ENCODE data around the gene ZNF432.
A peak's percentile ranks its signal among the peaks of the same experiment; 100 is the strongest.
"Not testable (repeated sequence)": the region's sequence is repeated elsewhere in the genome, so short reads cannot be mapped to it uniquely, and the experiment has no call there.

ZNF432 gene

DNA sequence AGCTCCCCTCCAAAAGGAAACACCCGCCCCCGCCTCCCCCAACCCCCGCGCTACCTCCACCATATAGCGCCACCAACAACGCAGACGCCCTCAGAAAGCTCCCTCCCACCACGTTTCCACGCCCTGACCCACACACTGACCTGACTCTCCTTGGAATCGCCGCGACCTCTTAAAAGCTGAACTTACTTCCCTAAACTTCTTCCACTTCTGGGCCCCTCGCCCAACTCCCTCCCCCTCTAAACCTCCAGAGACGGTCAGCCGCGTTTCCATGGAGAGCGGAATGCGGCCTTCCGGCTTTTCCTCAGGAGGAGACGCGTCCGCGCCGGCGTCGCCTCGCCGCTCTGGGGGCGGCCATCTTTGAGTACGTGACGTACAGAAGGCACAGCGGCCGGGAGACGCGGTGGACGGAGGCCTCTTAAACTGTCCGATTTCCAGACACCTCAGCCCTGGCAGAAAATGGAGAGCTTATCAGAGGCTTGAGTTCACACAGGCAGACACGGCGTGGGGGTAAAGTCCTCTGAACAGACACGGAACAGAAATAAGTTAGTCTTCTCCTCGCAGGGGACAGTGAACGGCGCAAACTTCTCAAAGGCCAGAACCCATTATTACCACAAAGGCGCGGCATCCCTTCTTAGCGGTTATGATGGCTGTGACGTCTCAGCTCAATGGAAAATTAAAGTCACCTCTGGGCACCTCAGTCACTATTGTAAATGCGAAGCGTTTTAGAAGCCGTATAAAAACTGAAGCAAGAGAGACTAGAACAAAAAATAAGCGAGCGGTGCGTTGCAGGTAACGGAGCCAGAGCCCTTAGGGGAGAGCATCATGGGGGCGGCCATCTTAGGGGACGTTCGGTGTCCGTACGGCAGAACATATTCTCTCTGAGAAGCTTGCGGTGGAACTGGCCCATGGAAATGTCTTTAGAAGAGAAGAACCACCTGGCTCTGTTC lies at the start of gene ZNF432:
Gene ZNF432 (minus strand): TSS at position 284 of the 947 bp plus-strand sequence. CDS start 1,970 bp downstream, outside the sequence.
- DNase-seq, result peak; percentile 96

- DNase-seq, result peak; percentile 29
Measured at GRCh38 chr19:52096416-52096815, 47.8 kb upstream of the ZNF432 start.

DNA sequence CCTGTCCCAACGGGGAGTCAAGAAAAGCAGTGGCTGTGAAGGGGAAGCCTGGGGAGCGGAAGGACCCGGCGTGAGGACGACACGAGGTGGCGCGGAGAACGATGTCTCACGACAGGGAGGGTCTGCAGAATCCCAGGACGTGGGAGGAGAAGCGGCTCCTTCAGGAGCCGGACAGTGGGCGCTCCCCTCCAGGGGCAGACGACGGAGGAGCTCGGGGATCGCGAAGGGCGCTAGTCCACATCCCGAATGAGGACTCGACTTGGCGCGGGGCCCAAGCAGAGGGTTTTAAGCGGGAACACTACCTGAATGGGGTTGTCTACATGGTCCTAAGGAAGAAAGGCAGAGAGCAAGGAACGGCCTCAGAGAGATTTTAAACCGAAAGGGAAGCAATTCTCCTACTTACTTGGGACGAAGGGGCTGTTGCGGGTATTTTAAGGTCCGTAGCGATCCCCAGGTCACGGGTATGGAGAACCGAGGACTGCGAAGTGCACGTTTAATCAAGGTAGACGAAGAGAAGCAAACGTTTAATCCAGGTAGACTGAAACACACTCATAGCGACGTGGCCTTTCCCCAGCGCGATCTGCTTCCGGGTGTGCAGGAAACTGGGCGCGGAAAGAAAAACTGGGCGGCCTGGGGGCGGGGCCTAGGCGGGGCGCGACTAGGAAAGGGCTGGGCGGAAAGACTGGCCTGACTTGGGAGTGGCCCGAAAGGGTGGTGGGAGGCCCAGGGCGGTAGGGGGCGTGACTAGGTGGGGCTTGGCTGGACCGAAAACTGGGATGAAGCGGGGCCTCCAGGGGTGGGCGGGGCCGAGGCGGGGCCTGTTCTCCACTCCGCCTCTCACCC lies 46.8 kb upstream of the ZNF432 start, which contains the start of gene ZNF841:
Gene ZNF841 (minus strand): TSS at position 594 of the 843 bp plus-strand sequence. CDS start 10,964 bp downstream, outside the sequence.
- peak; percentile 97 for DNase-seq

DNA sequence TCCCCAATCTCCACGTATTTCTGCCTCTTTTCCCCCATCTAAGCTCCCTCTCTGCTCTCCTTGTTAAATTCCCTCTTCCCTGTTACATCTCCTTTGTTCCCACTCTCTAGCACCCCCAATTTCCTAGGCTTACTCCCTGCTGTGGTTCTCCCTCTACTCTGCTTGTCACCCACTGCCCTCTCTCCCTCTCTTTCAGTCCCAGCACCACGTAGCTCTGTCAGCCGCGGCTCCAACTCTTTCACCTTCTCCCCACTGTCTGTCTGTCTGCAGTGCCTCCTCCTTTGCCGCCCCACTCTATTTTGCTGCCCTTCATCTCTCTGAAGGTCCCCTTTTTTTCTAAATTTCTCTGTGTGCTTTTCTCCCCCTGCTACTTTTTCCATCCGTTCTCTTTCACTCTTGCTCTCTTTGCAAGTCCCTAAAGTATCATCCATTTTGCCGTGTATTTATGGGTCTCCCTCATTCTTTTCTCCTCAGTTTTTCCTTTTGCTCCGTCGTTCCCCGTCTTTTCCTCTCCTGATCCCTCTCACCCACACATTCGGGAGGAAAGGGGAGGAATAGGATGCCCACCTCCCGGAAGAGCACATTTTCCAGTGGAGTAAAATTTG lies 46.0 kb upstream of the ZNF432 start:
- DNase-seq, result peak; percentile 31

- no peak for DNase-seq
Measured at GRCh38 chr19:52086481-52086880, 37.8 kb upstream of the ZNF432 start.

DNA sequence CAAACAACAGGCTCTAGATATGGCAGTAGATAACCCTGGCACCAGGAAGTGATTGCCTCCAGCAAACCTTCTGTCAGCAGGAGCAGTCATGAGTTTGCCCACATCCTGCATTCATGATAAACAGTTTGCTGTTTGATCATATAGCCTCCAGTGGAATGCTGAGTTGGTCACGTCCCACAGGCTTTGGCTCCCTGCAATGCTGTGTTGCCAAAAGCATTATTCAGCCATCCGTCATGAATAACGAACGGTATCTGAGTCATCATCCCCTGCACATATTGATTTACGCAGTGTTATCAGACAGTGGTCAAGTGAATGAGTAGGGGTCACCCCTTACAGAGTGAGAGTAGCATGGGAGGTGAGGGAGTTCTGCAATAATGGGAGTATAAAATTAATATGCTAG lies 21.9 kb upstream of the ZNF432 start:
- no peak for DNase-seq

GRCh38 chr19:52069653-52070052 lies 21.0 kb upstream of the ZNF432 start:
- DNase-seq, result no peak

DNA sequence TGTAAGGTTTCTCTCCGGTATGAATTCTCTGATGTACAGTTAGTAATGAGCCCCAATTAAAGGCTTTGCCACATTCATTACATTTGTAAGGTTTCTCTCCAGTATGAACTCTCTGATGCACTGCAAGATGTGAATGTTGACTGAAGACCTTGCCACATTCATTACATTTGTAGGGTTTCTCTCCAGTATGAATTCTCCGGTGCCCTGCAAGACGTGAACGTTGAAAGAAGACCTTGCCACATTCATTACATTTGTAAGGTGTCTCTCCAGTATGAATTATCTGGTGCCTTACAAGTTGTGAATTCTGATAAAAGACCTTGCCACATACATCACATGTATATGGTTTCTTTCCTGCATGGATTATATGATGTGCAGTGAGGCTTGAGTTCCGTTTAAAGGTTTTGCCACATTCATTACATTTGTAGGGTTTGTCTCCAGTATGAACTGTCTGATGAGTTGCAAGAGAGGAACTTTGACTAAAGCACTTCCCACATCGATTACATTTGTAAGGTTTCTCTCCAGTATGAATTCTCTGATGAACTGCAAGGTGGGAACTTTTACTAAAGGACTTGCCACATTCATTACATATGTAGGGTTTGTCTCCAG lies 17.7 kb upstream of the ZNF432 start:
- DNase-seq, result no peak

GRCh38 chr19:52065399-52065798 lies 16.8 kb upstream of the ZNF432 start:
- DNase-seq, result no peak

GRCh38 chr19:52056480-52056879 lies 7.8 kb upstream of the ZNF432 start:
- not testable (repeated sequence) for DNase-seq

- DNase-seq, result peak; percentile 95
Measured at GRCh38 chr19:52051736-52052135, 3.1 kb upstream of the ZNF432 start.

DNA sequence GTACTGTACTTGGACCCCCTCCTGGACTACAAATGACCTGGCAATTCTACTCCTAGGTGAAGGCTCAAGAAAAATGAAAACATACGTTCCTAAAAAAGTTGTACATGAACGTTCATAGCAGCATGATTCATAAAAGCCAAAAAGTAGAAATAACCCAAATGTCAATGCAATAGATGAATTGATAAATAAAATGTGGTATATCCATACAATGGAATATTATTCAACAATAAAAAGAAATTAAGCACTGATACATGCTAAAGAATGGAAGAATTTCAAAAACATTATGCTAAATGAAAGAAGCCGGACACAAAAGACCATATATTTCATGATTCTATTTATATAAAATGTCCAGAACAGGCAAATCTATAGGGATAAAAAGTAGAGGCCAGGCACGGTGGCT lies 9.5 kb downstream of the ZNF432 start:
- no peak for DNase-seq

- peak; percentile 35 for DNase-seq
Measured at GRCh38 chr19:52034051-52034728, 14.4 kb downstream of the ZNF432 start.

DNA sequence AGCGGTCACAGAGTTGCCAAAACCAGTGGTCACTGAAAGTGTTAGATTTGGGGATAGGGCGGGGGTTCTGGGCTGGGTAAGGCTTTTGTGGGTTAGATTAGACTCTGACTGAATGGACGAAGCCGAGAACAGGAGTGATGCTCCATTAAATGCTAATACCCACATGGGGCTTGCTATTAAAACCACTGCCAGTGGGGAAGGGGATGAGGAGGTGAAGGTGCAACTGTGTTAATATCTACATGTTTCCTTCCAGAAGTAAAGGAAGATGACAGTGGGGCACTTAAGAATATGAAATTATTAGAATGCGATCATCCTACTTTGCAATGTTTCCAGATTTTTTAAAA lies 19.9 kb downstream of the ZNF432 start:
- DNase-seq, result peak; percentile 69

- peak; percentile 94 for DNase-seq
Measured at GRCh38 chr19:52028027-52028779, 20.4 kb downstream of the ZNF432 start, which contains the start of gene ZNF614. TSS of gene ZNF614 (minus strand) at chr19:52028379. CDS start at chr19:52025745, 2,634 bp downstream.

DNA sequence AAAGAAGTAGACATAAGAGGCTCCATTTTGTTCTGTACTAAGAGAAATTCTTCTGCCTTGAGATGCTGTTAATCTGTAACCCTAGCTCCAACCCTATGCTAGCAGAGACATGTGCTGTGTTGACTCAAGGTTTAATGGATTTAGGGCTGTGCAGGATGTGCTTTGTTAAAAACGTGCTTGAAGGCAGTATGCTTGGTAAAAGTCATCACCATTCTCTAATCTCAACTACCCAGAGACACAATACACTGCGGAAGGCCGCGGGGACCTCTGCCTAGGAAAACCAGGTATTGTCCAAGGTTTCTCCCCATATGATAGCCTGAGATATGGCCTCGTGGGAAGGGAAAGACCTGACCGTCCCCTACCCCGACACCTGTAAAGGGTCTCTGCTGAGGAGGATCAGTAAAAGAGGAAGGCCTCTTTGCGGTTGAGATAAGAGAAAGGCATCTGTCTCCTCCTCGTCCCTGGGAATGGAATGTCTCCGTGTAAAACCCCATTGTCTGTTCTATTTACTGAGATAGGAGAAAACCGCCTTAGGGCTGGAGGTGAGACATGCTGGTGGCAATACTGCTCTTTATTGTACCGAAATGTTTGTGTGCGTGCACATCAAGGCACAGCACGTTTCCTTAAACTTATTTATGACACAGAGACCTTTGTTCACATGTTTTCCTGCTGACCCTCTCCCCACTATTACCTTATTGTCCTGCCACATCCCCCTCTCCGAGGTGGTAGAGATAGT lies 22.2 kb downstream of the ZNF432 start:
- DNase-seq, result peak; percentile 84

GRCh38 chr19:52024478-52024877 lies 24.2 kb downstream of the ZNF432 start:
- peak; percentile 91 for DNase-seq

DNA sequence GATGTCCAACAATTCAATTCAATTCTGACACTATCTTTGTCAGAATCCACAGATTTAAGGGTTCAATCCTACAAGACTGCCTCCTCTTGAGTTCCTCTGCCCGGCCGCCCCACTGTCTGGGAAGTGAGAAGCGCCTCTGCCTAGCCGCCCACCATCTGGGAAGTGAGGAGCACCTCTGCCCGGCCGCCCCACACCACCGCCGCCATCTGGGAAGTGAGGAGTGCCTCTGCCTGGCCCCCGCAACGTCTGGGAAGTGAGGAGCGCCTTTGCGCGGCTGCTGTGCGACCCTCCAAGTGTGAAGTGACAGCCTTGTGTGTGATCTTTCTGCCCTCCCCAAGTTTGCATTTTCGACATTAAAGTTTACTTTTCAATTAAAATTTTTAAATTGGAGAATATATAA lies 26.4 kb downstream of the ZNF432 start:
- no peak for DNase-seq

- no peak for DNase-seq
Measured at GRCh38 chr19:52020506-52020905, 28.1 kb downstream of the ZNF432 start.

DNA sequence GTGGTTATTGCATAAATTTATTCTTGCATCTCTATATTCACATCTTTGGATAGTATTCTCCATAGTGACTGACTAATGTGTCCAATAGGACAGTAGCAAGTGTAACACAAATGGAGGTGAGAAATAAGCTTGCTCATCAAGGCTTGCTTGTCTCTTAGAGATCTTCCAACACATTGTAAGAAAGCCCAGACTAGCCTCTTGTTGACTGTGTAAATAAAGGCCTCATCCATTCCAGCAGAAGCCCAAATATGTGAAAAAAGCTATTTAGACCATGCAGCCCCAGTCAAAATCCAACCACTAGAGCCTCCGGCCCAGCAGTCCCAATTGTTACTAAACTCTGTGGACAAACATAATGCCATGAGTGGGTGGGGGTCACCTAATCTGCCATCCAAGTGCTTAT lies 38.0 kb downstream of the ZNF432 start:
- DNase-seq, result no peak
